ENCODE data around the gene TAGLN.

- TF ChIP-seq CTCF (IDR thresholded peaks at IDR 0.05) (no peak), POLR2A (IDR thresholded peaks at IDR 0.05) (no peak)
These were observed 557 bp upstream of the TAGLN start for GRCh38 chr11:117198613-117199012.
